CD1c-positive myeloid dendritic cell (primary cell): ENCODE results near the gene TSPAN18.

Source experiments
- DNase-seq: peaks from one replicate; pipeline ENCODE4 v3.0.0-alpha.2; 2016; ENCODE audit errors: extremely low spot score

TSPAN18 gene

DNA sequence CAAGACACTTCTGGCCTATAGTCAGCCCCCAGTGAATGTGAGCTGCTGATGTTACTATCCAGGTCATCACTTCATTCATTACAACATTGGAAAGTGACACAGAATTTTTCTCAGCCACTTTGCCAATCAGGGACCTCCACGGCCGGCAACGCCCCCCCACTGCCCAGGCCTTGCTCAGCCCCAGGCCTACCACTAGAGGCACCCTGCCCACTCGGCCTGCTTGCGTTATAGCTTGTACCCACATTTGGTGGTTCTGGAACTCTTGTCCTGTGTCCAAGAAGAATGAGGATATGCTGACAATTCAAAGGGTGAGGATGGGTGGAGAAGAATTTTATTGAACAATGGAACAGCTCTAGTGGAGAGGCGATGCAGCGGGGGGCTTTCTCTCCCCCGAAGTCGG, 96.2 kb downstream of the TSPAN18 start:
- DNase-seq, result no peak

- DNase-seq, result no peak
These were observed 97.1 kb downstream of the TSPAN18 start for GRCh38 chr11:44823868-44824267.

GRCh38 chr11:44824300-44824704, 97.5 kb downstream of the TSPAN18 start:
- DNase-seq, result no peak

GRCh38 chr11:44825058-44825785, 98.5 kb downstream of the TSPAN18 start:
- DNase-seq, result no peak

- DNase-seq, result no peak
These were observed 100.3 kb downstream of the TSPAN18 start for GRCh38 chr11:44826922-44827643.

DNA sequence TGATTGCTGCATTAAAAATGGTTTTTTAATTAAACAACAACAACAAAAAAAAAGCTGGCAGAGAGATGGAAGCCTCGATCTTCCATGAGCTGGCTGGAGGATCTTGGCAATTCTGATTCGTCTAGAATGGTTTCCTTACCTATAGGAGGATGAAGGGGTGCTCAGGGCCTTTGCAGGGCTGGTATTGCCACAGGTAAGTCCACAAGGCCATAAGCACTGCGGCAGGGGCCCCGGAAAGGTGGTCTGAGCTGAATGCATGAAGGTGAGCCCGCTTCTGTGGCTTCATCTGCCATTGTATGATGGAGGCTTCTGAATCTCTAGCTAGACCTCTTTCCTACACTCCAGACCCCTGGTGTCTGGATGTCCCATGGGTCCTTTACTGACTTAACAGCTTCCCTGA, 101.5 kb downstream of the TSPAN18 start:
- no peak for DNase-seq

DNA sequence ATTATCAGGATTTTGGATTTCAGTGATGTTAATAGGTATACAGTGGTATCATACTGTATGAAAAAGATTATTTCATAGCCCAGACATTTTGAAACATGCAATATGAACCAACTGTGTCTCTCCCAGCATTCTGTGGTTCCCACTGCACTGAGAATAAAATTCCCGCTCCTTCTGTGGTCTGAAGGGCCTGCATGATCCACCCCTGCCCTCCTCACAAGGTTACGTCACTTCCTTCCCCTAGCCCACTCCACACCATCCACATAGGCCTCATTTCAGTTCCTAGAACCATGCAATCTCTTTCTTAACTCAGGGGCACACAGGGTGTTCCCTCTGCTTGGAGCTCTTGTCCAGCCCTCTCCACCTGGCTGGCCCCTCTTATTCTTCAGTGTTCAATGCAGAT, 103.1 kb downstream of the TSPAN18 start:
- DNase-seq, result peak; percentile 6

DNA sequence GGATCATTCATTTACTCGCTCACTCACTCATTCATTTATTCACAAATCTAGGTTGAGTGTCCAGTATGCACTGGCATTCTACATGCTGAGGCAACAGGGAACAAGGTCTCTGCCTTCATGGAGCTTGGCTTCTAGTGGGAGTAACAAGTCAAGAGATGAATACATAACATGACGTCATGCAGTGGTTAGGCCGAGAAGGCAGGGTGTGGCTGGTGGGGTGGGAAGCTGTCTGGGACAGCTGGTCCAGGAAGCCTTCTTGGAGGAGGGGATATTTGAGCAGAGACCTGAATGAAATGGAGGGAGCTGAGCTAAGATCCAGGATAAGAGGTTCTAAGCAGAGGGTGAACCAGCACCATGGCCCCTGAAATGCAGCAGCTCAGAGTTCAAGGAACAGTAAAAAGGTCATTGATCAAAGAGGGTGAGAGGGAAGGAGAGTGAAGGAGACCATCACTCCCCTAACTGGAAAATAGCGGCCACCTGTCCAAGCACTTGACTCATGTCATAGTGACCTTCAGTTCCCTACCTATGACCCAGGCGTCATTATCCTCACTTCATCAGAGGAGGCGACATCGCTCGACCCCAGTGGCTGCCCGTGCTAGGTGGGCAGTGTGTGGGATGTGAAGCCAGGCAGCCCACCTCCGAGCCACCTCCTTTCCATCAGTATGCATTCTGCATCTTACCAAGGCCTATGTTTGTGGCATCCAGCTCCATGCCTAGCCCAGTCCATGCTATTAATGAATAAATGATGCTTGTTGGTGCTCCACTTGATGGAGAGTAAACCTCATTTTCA, 105.0 kb downstream of the TSPAN18 start:
- no peak for DNase-seq

GRCh38 chr11:44832452-44832851, 105.7 kb downstream of the TSPAN18 start:
- no peak for DNase-seq

DNA sequence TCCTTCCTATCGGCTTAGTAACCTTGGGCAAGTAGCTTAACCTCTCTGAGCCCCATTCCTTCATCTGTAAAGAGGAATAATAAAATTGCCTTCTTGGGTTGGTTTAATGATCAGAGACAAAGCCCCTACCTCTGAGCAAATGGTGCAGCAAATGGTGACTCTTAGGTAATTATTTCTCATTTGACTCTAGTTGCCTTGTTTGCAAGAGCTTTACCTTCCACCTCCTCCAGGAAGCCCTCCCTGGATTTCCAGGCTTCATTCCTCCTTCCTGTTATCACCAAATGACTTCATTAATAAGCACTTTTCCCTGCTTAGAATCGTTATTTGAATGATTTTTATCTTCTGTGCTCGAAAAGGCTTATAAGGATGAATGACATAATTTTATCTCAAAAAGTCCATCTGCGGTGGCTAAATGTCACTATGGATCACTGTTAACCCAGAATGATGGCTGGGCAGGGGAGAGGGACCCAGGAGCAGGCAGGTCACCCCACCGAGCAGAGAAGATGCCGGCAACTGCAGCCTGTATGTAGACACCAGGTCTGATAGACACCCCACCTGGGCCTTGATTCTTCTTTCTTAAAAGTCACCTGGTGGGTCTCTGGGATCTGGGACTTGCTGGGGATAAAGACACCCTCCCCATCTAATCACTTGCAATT, 106.6 kb downstream of the TSPAN18 start:
- DNase-seq, result no peak

DNA sequence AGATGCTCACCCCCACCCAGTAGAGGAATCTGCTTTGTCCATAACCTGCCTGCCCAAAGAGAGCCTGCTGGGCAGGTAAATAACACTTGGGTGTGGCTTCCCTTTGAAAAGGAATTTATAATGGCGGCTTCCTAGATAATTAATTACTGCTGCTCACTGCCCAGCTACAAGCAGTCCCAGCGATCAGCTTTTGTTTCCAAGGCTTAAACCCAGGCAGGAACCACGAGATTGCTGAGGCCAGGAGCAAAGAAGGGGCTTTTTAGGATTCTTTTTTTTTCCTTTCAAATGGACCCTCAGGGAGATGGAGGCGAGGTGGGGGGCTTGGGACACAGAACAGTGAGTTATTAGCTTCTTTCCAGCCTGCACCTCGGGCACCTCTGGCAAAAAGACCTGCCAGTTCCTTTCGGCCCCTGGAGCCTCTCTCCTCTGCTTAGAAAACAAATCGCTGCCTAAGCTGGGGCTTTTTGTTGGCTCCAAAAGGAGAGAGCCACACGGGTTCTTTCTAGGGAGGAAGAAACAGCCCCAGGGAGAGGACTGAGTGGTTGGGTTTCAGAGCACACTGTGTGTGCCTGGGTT, 107.2 kb downstream of the TSPAN18 start:
- DNase-seq, result no peak

GRCh38 chr11:44834846-44835245, 108.1 kb downstream of the TSPAN18 start:
- DNase-seq, result no peak

DNA sequence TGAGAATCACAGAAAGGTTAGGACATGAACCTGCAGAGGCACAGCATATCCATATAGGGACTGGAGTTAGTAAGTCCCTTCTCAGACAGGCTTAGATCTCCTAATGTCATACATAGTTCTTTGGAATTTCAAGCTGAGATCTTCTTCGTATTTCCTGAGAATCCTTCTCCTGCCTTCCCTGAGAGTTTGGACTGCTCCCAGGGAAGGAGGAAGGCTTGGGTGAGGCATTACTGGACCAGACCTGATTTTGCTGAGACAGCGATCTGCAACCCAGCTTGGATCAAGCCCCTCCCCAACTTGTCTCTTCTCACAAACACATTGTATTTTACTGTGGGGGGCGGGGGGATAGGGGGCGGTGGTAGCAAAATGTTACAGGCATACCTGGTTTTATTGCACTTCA, 108.5 kb downstream of the TSPAN18 start:
- DNase-seq, result no peak

- DNase-seq, result no peak
These were observed 109.2 kb downstream of the TSPAN18 start for GRCh38 chr11:44835938-44836337.

DNA sequence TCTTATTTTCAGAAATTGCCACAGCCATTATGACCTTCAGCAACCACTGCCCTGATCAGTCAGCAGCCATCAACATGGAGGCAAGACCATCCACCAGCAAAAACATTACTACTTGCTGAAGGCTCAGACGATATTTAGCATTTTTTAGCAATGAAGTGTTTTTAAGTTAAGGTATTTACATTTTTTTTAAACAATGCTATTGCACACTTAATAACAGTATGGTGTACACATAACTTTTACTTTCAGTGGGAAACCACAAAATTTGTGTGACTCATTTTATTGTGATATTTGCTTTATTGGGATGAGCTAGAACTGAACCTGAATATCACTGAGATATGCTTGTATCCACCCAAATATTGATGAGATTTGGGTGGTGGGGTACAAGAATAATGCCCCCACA, 110.9 kb downstream of the TSPAN18 start:
- DNase-seq, result no peak

GRCh38 chr11:44839458-44840084, 112.8 kb downstream of the TSPAN18 start:
- no peak for DNase-seq

- DNase-seq, result no peak
These were observed 113.3 kb downstream of the TSPAN18 start for GRCh38 chr11:44840085-44840478.

DNA sequence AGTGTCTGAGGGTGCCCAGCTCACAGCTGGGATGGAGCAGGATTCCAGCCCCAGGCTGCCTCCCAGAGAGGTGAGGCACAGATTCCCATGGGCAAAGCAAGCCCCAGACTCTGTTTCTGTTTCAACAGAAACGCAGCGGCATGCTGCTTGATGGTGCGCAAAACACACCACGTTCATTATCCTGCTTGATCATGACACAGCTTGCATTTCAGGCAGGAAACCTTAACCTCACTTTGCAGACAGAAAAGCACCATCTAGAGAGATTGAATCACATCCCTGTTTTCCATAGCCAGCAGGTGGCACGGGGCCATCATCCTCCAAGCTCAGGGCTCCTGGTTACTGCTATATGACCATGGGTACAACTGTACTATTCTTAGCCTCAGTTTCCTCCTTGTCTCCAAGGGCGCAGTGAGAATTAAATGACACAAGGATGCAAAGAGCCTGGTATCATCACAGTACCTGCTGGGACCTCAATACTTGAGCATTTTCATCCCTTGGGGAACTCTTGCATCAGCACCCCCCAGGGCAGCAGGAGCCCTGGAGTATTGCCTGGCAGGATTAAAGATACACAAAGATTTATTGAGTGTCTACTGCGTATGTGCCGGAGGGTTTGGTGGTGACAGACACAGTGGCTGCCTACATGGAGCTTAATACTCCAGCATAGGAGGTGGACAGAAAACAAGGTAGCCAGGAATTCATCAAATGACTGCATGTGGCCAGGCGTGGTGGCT, 113.9 kb downstream of the TSPAN18 start:
- DNase-seq, result no peak

- no peak for DNase-seq
These were observed 115.5 kb downstream of the TSPAN18 start for GRCh38 chr11:44842220-44842619.

- DNase-seq, result no peak
These were observed 120.1 kb downstream of the TSPAN18 start for GRCh38 chr11:44846852-44847251.

DNA sequence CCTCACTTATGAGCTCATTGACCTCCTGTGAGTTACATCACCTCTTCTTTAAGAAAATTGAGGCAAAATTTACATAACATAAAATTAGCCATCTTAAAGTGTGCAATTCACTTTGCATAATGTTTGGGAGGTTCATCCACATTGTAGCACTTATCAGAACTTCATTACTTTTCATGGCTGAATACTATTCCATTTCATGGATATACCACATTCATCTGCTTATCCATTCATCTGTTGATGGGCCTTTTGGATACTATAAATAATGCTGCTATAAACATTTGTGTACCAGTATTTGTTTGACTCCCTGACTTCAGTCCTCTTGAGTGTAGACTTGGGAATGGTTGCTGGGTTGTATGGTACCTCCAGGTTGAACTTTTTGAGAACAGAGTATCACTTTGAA, 120.6 kb downstream of the TSPAN18 start:
- DNase-seq, result no peak
